SK-N-MC (cell line): Measurements from ENCODE around the gene SF3A2.

Source experiments
- EZH2 ChIP-seq: fragments of 200-600 bp; sonication (generic); IDR thresholded peaks from one replicate; pipeline ENCODE4 v1.6.1; 2017; ENCODE audit warnings: antibody characterized with exemption
- POLR2AphosphoS5 ChIP-seq: IDR thresholded peaks from 2 replicates; pipeline ENCODE4 v1.6.1; 2012; ENCODE audit warnings: mild to moderate bottlenecking, low read depth, low read length, borderline replicate concordance

- TF ChIP-seq EZH2, result no peak
- TF ChIP-seq POLR2AphosphoS5, result no peak
These were observed 45.6 kb downstream of the SF3A2 start, which contains the start of gene PEAK3 for GRCh38 chr19:2282062-2282861.
